A549 (cell line): ENCODE data around the gene ISG15. TPM values are rescaled to one million over a fixed set of nuclear protein-coding genes. Genes with fewer than 3 reads are reported as not detected.

Experiments
- ATAC-seq, 2 experiments: fragments of 200-7000 bp in 1 of 2; fragments of >200 bp in 1 of 2; cut with Nextera tagmentation in 1 of 2; cut with Tn5 transposase in 1 of 2; 3 replicates each; pipeline versions ENCODE4 v1.8.0 to v1.9.1; 2018 to 2020; ENCODE audit warnings: mild to moderate bottlenecking in 1 of 2, moderate library complexity in 1 of 2
- CTCF ChIA-PET: fragments of 300-600 bp; sonication (Branson Sonifier 250); formaldehyde crosslinking; extraction: SDS; loops from one replicate; lab custom pipeline; 2021; ENCODE audit warnings: antibody characterized with exemption, inconsistent platforms; lab: Yijun Ruan, JAX
- POLR2A ChIA-PET: fragments of 350-600 bp; formaldehyde crosslinking; extraction: SDS; loops from one replicate; lab custom pipeline; 2021; ENCODE audit warnings: antibody characterized with exemption, inconsistent platforms; lab: Yijun Ruan, JAX
- DNase-seq, 2 experiments: peaks; one replicate each; pipeline versions ENCODE4 v3.0.0 to v3.0.0-alpha.2; 2011 to 2016; ENCODE audit warnings: low read depth in 1 of 2, low spot score in 1 of 2
- FAIRE-seq: peaks from 2 replicates; lab custom pipeline; 2011; peaks lifted over from hg19 to GRCh38; lab: Jason Lieb, UNC
- H3K27ac ChIP-seq, 2 experiments: fragments of >200 bp; sonication (Bioruptor Twin); formaldehyde crosslinking; 3 replicates each; pipeline ENCODE4 v1.5.1; 2016 to 2017
- H3K4me1 ChIP-seq: fragments of >200 bp; sonication (Bioruptor Twin); formaldehyde crosslinking; 3 replicates; pipeline ENCODE4 v1.6.1; 2016
- H3K4me2 ChIP-seq: fragments of >200 bp; sonication (Bioruptor Twin); formaldehyde crosslinking; 3 replicates; pipeline ENCODE4 v1.6.1; 2016
- H3K4me3 ChIP-seq: fragments of >200 bp; sonication (Bioruptor Twin); formaldehyde crosslinking; 3 replicates; pipeline ENCODE4 v1.5.1; 2016
- H3K9me3 ChIP-seq: fragments of >200 bp; sonication (Bioruptor Twin); formaldehyde crosslinking; 3 replicates; pipeline ENCODE4 v1.6.1; 2016
- BCL3 ChIP-seq: fragments of >200 bp; sonication (Bioruptor Twin); formaldehyde crosslinking; IDR thresholded peaks from 3 replicates; pipeline ENCODE4 v1.6.1; 2016
- BHLHE40 ChIP-seq: IDR thresholded peaks from 2 replicates; pipeline ENCODE4 v1.6.1; 2012; ENCODE audit warnings: low read depth, low read length, inconsistent platforms
- EP300 ChIP-seq, 2 experiments: fragments of >200 bp; sonication (Bioruptor Twin); formaldehyde crosslinking; IDR thresholded peaks; 2 replicates in 1 of 2; 3 replicates in 1 of 2; pipeline ENCODE4 v1.6.1; 2016 to 2017
- FOSL2 ChIP-seq, 2 experiments: fragments of 450-650 bp in 1 of 2; fragments of >200 bp in 1 of 2; sonication (Bioruptor Twin) in 1 of 2; formaldehyde crosslinking; IDR thresholded peaks; 2 replicates each; pipeline versions ENCODE4 v1.5.0 to v1.6.1; 2016 to 2020; ENCODE audit warnings: mild to moderate bottlenecking in 1 of 2, moderate library complexity in 1 of 2
- JUN ChIP-seq, 2 experiments: fragments of >200 bp; sonication (Bioruptor Twin); formaldehyde crosslinking; IDR thresholded peaks; 2 replicates in 1 of 2; 3 replicates in 1 of 2; pipeline ENCODE4 v1.6.1; 2016 to 2017
- KDM1A ChIP-seq: fragments of 200-600 bp; sonication (generic); IDR thresholded peaks from 2 replicates; pipeline ENCODE4 v1.6.1; 2016; ENCODE audit warnings: low read depth, mild to moderate bottlenecking
- MAZ ChIP-seq: fragments of 150-350 bp; IDR thresholded peaks from 2 replicates; pipeline ENCODE4 v1.6.1; 2014; ENCODE audit warnings: antibody characterized with exemption, low read depth, low read length, borderline replicate concordance
- POLR2A ChIP-seq: IDR thresholded peaks from 2 replicates; pipeline ENCODE4 v1.6.1; 2012; ENCODE audit warnings: mild to moderate bottlenecking, low read length
- RARB ChIP-seq: fragments of 250-450 bp; sonication (Bioruptor Pico); IDR thresholded peaks from 2 replicates; pipeline ENCODE4 v1.8.0; 2021; ENCODE audit warnings: mild to moderate bottlenecking, moderate library complexity
- RFX5 ChIP-seq: fragments of 450-650 bp; IDR thresholded peaks from 2 replicates; pipeline ENCODE4 v1.7.1; 2014; ENCODE audit warnings: antibody characterized with exemption, mild to moderate bottlenecking, moderate library complexity
- SREBF2 ChIP-seq: fragments of 450-650 bp; IDR thresholded peaks from 2 replicates; pipeline ENCODE4 v1.6.1; 2014; ENCODE audit warnings: mild to moderate bottlenecking, moderate library complexity
- TFCP2L1 ChIP-seq: fragments of 250-450 bp; sonication (Bioruptor Pico); IDR thresholded peaks from 2 replicates; pipeline ENCODE4 v1.5.0; 2021; ENCODE audit warnings: mild to moderate bottlenecking
- ZC3H11A ChIP-seq: fragments of 450-650 bp; IDR thresholded peaks from 2 replicates; pipeline ENCODE4 v1.6.1; 2014; ENCODE audit warnings: antibody characterized with exemption, mild to moderate bottlenecking
- WGBS: methylation state at CpG from one replicate; pipeline ENCODE4 v1.1.6; 2017; ENCODE audit errors: missing lambda C conversion rate; 5-methylcytosine and 5-hydroxymethylcytosine counted together
- polyA plus RNA-seq, 4 experiments: library from polyadenylated mRNA; depleted of rRNA in 3 of 4; stranded (reverse); fragments of >200 nt; fragmentation: RNase III in 1 of 4; extraction: RNeasy Plus Mini Kit Qiagen cat#74134 plus additional on column Dnase treatment in 1 of 4; gene quantifications; 2 replicates in 3 of 4; 3 replicates in 1 of 4; pipeline ENCODE4 v1.2.3, GENCODE V29; 2011 to 2017
- TF ChIP-seq, protein P1 (sequence below): IDR thresholded peaks from 2 replicates; pipeline ENCODE4 v1.6.1; 2012
- TF ChIP-seq, protein P2 (sequence below): fragments of >200 bp; sonication (Bioruptor Twin); formaldehyde crosslinking; IDR thresholded peaks from 3 replicates; pipeline ENCODE4 v1.5.1; 2016
- TF ChIP-seq, protein P3 (sequence below): fragments of 250-450 bp; sonication (Bioruptor Pico); IDR thresholded peaks from 2 replicates; pipeline ENCODE4 v1.5.0; 2021; ENCODE audit warnings: mild to moderate bottlenecking, moderate library complexity, borderline replicate concordance

The ISG15 gene
- polyA plus RNA-seq, 2 of the 4 experiments (the other 2 are of a cell fraction): 4.6 to 11.2 TPM

DNA sequence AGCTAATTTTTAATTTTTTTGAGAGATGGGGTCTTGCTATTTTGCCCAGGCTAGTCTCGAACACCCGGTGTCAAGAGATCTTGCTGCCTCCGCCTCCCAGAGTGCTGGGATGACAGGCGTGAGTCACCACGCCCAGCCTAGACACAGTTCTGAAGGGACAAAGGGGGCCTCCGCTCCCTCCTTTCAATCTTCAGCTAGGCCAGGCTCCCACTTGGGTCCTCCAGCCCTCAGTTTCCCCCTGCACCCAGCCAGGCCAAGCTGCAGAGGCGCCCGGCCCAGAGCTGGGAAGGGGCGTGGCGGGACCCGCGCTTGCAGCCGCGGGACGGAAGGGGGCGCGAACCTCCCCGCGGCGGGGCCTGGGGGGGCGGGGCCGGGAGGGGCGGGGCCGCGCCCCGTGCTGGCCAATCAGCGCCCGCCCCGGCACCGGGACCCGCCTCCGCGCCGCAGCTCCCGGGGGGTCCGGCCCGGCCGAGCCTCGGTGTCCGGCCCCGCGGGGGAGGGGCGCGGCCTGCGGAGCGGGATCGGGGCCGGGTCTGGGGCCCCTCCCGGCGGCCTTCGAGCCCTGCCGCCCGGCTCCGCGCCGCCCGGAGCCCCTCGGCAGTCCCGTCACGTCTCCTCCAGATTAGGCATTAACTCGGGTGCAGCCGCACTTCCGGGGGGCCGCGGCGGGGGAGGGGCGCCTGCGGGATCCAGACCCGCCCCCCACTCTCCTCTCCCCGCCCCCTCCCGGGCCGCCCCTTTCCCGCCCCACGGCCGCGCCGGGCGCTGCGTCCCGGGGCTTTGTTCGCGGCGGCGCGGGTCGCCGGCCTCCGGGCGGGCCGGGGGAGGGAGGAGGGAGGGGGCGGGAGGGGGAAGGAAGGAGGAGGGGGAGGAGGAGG is 6.1 kb downstream of the ISG15 start:
- peak overlapping the region; percentile 98 for H3K27ac ChIP-seq
- 17% methylated on average over 6 of the region's 91 CpGs for WGBS
- POLR2A ChIA-PET: interaction anchor here (0.7 to 1.8 kb wide), 6 partner anchors 18 to 60 kb away, joined by 3 to 8 read pairs (median 4); no protein-coding TSS in a partner anchor
- ATAC-seq: peak; percentile 59
- DNase-seq: peak in 1 of 2 experiments; percentile 87
- CTCF ChIA-PET: interaction anchor here (0.8 to 10.5 kb wide), 12 partner anchors 9 to 304 kb away, joined by 3 to 92 read pairs (median 4); no protein-coding TSS in a partner anchor
- TF ChIP-seq MAZ (0 out of 2 replicates have a peak, but pooled peaks have one; percentile 45), SREBF2 (no peak), FOSL2 (IDR thresholded peaks at IDR 0.05) (no peak), FOSL2 (CRISPR knock-in tag; IDR thresholded peaks at IDR 0.05) (peak; percentile 59), JUN (IDR thresholded peaks at IDR 0.05) (peak; percentile 49 to 72; a peak in 2 of 5 replicates), BCL3 (0 out of 3 replicates have a peak, but pooled peaks have one; percentile 23), EP300 (IDR thresholded peaks at IDR 0.05) (peak in 1 of 2 experiments; percentile 30; a peak in 1 of 5 replicates), BHLHE40 (no peak), KDM1A (peak; percentile 66), RFX5 (no peak), TFCP2L1 (CRISPR knock-in tag) (0 out of 2 replicates have a peak, but pooled peaks have one; percentile 37)
- TF ChIP-seq, protein P1, sequence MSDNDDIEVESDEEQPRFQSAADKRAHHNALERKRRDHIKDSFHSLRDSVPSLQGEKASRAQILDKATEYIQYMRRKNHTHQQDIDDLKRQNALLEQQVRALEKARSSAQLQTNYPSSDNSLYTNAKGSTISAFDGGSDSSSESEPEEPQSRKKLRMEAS: 0 out of 2 replicates have a peak, but pooled peaks have one; percentile 3
- TF ChIP-seq, protein P2, sequence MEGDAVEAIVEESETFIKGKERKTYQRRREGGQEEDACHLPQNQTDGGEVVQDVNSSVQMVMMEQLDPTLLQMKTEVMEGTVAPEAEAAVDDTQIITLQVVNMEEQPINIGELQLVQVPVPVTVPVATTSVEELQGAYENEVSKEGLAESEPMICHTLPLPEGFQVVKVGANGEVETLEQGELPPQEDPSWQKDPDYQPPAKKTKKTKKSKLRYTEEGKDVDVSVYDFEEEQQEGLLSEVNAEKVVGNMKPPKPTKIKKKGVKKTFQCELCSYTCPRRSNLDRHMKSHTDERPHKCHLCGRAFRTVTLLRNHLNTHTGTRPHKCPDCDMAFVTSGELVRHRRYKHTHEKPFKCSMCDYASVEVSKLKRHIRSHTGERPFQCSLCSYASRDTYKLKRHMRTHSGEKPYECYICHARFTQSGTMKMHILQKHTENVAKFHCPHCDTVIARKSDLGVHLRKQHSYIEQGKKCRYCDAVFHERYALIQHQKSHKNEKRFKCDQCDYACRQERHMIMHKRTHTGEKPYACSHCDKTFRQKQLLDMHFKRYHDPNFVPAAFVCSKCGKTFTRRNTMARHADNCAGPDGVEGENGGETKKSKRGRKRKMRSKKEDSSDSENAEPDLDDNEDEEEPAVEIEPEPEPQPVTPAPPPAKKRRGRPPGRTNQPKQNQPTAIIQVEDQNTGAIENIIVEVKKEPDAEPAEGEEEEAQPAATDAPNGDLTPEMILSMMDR: peak; percentile 42; the same call in 2 of the 3 replicates
- H3K9me3 ChIP-seq: no peaks in the 10 kb centered on the region
- peak overlapping the region; percentile 86 for H3K4me3 ChIP-seq
- FAIRE-seq: no peak
- H3K4me2 ChIP-seq: peak overlapping the region; percentile 60
- H3K4me1 ChIP-seq: peaks cover 33% of the 10 kb centered on the region

DNA sequence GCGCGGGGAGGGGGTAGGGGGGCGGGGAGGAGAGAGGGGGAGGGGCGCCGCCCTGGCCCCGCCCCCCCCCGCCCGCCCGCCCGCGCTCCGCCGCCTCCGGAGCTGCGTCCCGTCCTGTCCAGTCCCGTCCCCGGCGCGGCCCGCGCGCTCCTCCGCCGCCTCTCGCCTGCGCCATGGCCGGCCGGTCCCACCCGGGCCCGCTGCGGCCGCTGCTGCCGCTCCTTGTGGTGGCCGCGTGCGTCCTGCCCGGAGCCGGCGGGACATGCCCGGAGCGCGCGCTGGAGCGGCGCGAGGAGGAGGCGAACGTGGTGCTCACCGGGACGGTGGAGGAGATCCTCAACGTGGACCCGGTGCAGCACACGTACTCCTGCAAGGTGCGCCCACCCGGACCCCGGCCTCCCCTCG is 6.7 kb downstream of the ISG15 start, which contains the start of gene AGRN:
AGRN (plus strand) TSS at position 121 of the 405 bp plus-strand sequence; CDS start at position 174, 53 bp downstream.
- DNase-seq (no peak), ATAC-seq (peak; percentile 8 to 28; a peak in 4 of 6 replicates), FAIRE-seq (no peak)
- Histone ChIP-seq H3K4me3 (peak within 1 kb of the TSS; percentile 86), H3K9me3 (no peaks in the 10 kb centered on the region), H3K4me1 (peaks cover 39% of the 10 kb centered on the region), H3K27ac (peak within 1 kb of the TSS; percentile 98), H3K4me2 (peak within 1 kb of the TSS; percentile 98)
- WGBS: no CpG with 5 or more reads among the region's 58 CpGs
- ChIA-PET CTCF (interaction anchor here (1.0 to 10.5 kb wide), 6 partner anchors 10 to 303 kb away, joined by 3 to 92 read pairs (median 4); no protein-coding TSS in a partner anchor), POLR2A (interaction anchor here (0.6 to 1.8 kb wide), 6 partner anchors 18 to 543 kb away, joined by 3 to 8 read pairs (median 4); no protein-coding TSS in a partner anchor)
- TF ChIP-seq POLR2A (peak; percentile 49; the same call in 1 of the 2 replicates), BCL3 (0 out of 3 replicates have a peak, but pooled peaks have one; percentile 43), RARB (CRISPR knock-in tag) (no peak), JUN (IDR thresholded peaks at IDR 0.05) (peak in 1 of 2 experiments; percentile 64; a peak in 2 of 5 replicates), ZC3H11A (no peak)
- TF ChIP-seq, protein P3, sequence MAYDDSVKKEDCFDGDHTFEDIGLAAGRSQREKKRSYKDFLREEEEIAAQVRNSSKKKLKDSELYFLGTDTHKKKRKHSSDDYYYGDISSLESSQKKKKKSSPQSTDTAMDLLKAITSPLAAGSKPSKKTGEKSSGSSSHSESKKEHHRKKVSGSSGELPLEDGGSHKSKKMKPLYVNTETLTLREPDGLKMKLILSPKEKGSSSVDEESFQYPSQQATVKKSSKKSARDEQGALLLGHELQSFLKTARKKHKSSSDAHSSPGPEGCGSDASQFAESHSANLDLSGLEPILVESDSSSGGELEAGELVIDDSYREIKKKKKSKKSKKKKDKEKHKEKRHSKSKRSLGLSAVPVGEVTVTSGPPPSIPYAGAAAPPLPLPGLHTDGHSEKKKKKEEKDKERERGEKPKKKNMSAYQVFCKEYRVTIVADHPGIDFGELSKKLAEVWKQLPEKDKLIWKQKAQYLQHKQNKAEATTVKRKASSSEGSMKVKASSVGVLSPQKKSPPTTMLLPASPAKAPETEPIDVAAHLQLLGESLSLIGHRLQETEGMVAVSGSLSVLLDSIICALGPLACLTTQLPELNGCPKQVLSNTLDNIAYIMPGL: no peak
